Suprapubic skin (tissue), 3 donors: ENCODE data around the gene PTPRF.

Source experiments
- EP300 ChIP-seq: sonication (generic); formaldehyde crosslinking; IDR thresholded peaks from one replicate; pipeline ENCODE4 v1.6.1; 2017; ENCODE audit warnings: antibody characterized with exemption
- TF ChIP-seq, protein P1 (sequence below), 2 donors: fragments of 200-600 bp in 1 of 2; fragments of 450-650 bp in 1 of 2; sonication (generic) in 1 of 2; IDR thresholded peaks; one replicate each; pipeline ENCODE4 v1.5.1; 2016 to 2019; ENCODE audit warnings: antibody characterized with exemption in 2 of 2, mild to moderate bottlenecking in 1 of 2, moderate library complexity in 1 of 2

GRCh38 chr1:43512133-43512532 lies 18.6 kb upstream of the PTPRF start:
- TF ChIP-seq EP300, result no peak
- TF ChIP-seq, protein P1, sequence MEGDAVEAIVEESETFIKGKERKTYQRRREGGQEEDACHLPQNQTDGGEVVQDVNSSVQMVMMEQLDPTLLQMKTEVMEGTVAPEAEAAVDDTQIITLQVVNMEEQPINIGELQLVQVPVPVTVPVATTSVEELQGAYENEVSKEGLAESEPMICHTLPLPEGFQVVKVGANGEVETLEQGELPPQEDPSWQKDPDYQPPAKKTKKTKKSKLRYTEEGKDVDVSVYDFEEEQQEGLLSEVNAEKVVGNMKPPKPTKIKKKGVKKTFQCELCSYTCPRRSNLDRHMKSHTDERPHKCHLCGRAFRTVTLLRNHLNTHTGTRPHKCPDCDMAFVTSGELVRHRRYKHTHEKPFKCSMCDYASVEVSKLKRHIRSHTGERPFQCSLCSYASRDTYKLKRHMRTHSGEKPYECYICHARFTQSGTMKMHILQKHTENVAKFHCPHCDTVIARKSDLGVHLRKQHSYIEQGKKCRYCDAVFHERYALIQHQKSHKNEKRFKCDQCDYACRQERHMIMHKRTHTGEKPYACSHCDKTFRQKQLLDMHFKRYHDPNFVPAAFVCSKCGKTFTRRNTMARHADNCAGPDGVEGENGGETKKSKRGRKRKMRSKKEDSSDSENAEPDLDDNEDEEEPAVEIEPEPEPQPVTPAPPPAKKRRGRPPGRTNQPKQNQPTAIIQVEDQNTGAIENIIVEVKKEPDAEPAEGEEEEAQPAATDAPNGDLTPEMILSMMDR (IDR thresholded peaks at IDR 0.05), result no peak
